Osteoblast (primary cell): ENCODE measurements around the gene CAMK4. TPM values are rescaled to one million over a fixed set of nuclear protein-coding genes. Genes with fewer than 3 reads are reported as not detected.

Experiments
- DNase-seq: peaks from one replicate; pipeline ENCODE4 v3.0.0; 2011; ENCODE audit warnings: low spot score, mixed read lengths; ENCODE audit not compliant: insufficient read length; ENCODE audit errors: missing footprints
- H2AFZ ChIP-seq: 2 replicates; pipeline ENCODE4 v1.6.0; 2011; ENCODE audit warnings: mild to moderate bottlenecking, low read length
- H3K27ac ChIP-seq: 2 replicates; pipeline ENCODE4 v1.5.1; 2011; ENCODE audit warnings: mild to moderate bottlenecking, low read depth, low read length, moderate library complexity
- H3K27me3 ChIP-seq: 2 replicates; pipeline ENCODE4 v1.6.0; 2012; ENCODE audit warnings: mild to moderate bottlenecking, control low read depth, inconsistent platforms, low read length, moderate library complexity; ENCODE audit not compliant: insufficient read depth
- H3K36me3 ChIP-seq: 2 replicates; pipeline ENCODE4 v1.5.1; 2011; ENCODE audit warnings: mild to moderate bottlenecking, low read length, control low read depth, moderate library complexity; ENCODE audit not compliant: insufficient read depth
- H3K4me1 ChIP-seq: 2 replicates; pipeline ENCODE4 v1.5.1; 2011; ENCODE audit warnings: mild to moderate bottlenecking, low read length, control low read depth, moderate library complexity; ENCODE audit not compliant: insufficient read depth
- H3K4me2 ChIP-seq: 2 replicates; pipeline ENCODE4 v1.6.0; 2011; ENCODE audit warnings: mild to moderate bottlenecking, low read length; ENCODE audit not compliant: insufficient read depth
- H3K4me3 ChIP-seq: fragments of 200-600 bp; sonication (generic); 3 replicates; pipeline ENCODE4 v1.5.1; 2012; ENCODE audit warnings: mild to moderate bottlenecking, low read length, inconsistent platforms; ENCODE audit not compliant: insufficient read depth
- H3K79me2 ChIP-seq: 2 replicates; pipeline ENCODE4 v1.6.0; 2012; ENCODE audit warnings: mild to moderate bottlenecking, low read length, control low read depth, inconsistent platforms; ENCODE audit not compliant: insufficient read depth
- H3K9me3 ChIP-seq: 2 replicates; pipeline ENCODE4 v1.5.1; 2011; ENCODE audit warnings: low read depth, low read length, control low read depth
- H4K20me1 ChIP-seq: 2 replicates; pipeline ENCODE4 v1.6.0; 2012; ENCODE audit warnings: mild to moderate bottlenecking, low read length, control low read depth; ENCODE audit not compliant: insufficient read depth
- CTCF ChIP-seq: IDR thresholded peaks from 2 replicates; pipeline ENCODE4 v1.5.1; 2011; ENCODE audit warnings: mild to moderate bottlenecking, low read depth, low read length, moderate library complexity; ENCODE audit errors: extremely low read depth
- total RNA-seq: library from RNA; depleted of rRNA; stranded (reverse); fragments of >200 nt; gene quantifications from 2 replicates; pipeline ENCODE4 v1.2.3, GENCODE V29; 2012

Gene CAMK4
- total RNA-seq, 1 donor: 0.72 TPM

- no peak for TF ChIP-seq CTCF
- H3K27ac ChIP-seq: no peak overlapping the region
- peaks cover 5% of the 10 kb centered on the region for H3K4me1 ChIP-seq
- no peaks in the 10 kb centered on the region for H3K36me3 ChIP-seq
- H3K79me2 ChIP-seq: no peaks in the 10 kb centered on the region
- peak overlapping the region; percentile 59 for H2AFZ ChIP-seq
- no peaks in the 10 kb centered on the region for H4K20me1 ChIP-seq
- peak; percentile 18 for DNase-seq
- H3K4me2 ChIP-seq: no peak overlapping the region
- no peak overlapping the region for H3K4me3 ChIP-seq
- H3K9me3 ChIP-seq: no peaks in the 10 kb centered on the region
- no peaks in the 10 kb centered on the region for H3K27me3 ChIP-seq
Observed at GRCh38 chr5:111532886-111533582, 308.9 kb downstream of the CAMK4 start.

GRCh38 chr5:111535879-111536549 is 311.8 kb downstream of the CAMK4 start:
- no peaks in the 10 kb centered on the region for H3K4me1 ChIP-seq
- no peak overlapping the region for H3K4me3 ChIP-seq
- H2AFZ ChIP-seq: no peak overlapping the region
- no peaks in the 10 kb centered on the region for H3K9me3 ChIP-seq
- no peak overlapping the region for H3K4me2 ChIP-seq
- H3K27ac ChIP-seq: no peak overlapping the region
- no peaks in the 10 kb centered on the region for H3K79me2 ChIP-seq
- DNase-seq: no peak
- no peaks in the 10 kb centered on the region for H3K27me3 ChIP-seq
- no peaks in the 10 kb centered on the region for H4K20me1 ChIP-seq
- H3K36me3 ChIP-seq: no peaks in the 10 kb centered on the region
- no peak for TF ChIP-seq CTCF

GRCh38 chr5:111537141-111538024 is 313.2 kb downstream of the CAMK4 start:
- no peaks in the 10 kb centered on the region for H3K4me1 ChIP-seq
- H3K9me3 ChIP-seq: no peaks in the 10 kb centered on the region
- DNase-seq: no peak
- no peak overlapping the region for H3K4me2 ChIP-seq
- no peak overlapping the region for H3K27ac ChIP-seq
- no peaks in the 10 kb centered on the region for H3K79me2 ChIP-seq
- no peaks in the 10 kb centered on the region for H3K27me3 ChIP-seq
- no peaks in the 10 kb centered on the region for H4K20me1 ChIP-seq
- H2AFZ ChIP-seq: no peak overlapping the region
- H3K4me3 ChIP-seq: no peak overlapping the region
- no peaks in the 10 kb centered on the region for H3K36me3 ChIP-seq
- no peak for TF ChIP-seq CTCF

Other genes with a start within 250 kb of the CAMK4 start
- 0.88 and 1.1 TPM in 2 replicates for gene TSLP, start 152.7 kb upstream of the CAMK4 start, total RNA-seq
- gene WDR36, start 132.0 kb upstream of the CAMK4 start, total RNA-seq: 44.5 and 44.8 TPM in 2 replicates